Body of pancreas (tissue), 4 donors: Measurements from ENCODE around the gene CCSER1. TPM values are rescaled to one million over a fixed set of nuclear protein-coding genes. Genes with fewer than 3 reads are reported as not detected.

Experiments used
- ATAC-seq: fragments of 150-250 bp; one replicate; pipeline ENCODE4 v1.9.1; 2016
- DNase-seq, 4 donors: peaks; one replicate each; pipeline ENCODE4 v3.0.0-alpha.2; 2019
- H3K27ac ChIP-seq, 4 donors: fragments of 200-600 bp; sonication (generic); 1 replicate in 3 of 4; 2 replicates in 1 of 4; pipeline versions ENCODE4 v1.5.1 to v1.6.1; 2016 to 2019; ENCODE audit warnings: mild to moderate bottlenecking in 1 of 4, mixed read lengths in 1 of 4, moderate library complexity in 1 of 4
- H3K27me3 ChIP-seq, 2 donors: fragments of 200-600 bp; sonication (generic); one replicate each; pipeline ENCODE4 v1.6.0; 2016; ENCODE audit warnings: mild to moderate bottlenecking in 1 of 2
- H3K36me3 ChIP-seq, 2 donors: fragments of 200-600 bp; sonication (generic); replicated peaks in 1 of 2; 2 replicates each; pipeline ENCODE4 v1.5.1; 2016; ENCODE audit warnings: low read depth in 2 of 2; ENCODE audit not compliant: insufficient read depth in 1 of 2
- H3K4me1 ChIP-seq: fragments of 200-600 bp; sonication (generic); one replicate; pipeline ENCODE4 v1.6.0; 2016
- H3K4me3 ChIP-seq, 2 donors: fragments of 200-600 bp; sonication (generic); 1 replicate in 1 of 2; 2 replicates in 1 of 2; pipeline ENCODE4 v1.5.1; 2016 to 2019
- H3K9me3 ChIP-seq, 3 donors: fragments of 200-600 bp; sonication (generic); 1 replicate in 2 of 3; 2 replicates in 1 of 3; pipeline ENCODE4 v1.5.1; 2016
- CTCF ChIP-seq, 7 experiments: fragments of 450-650 bp in 4 of 7; fragments of 200-600 bp in 3 of 7; sonication (generic) in 3 of 7; IDR thresholded peaks; one replicate each; pipeline ENCODE4 v1.5.1; 2016 to 2019; ENCODE audit warnings: antibody characterized with exemption in 7 of 7
- POLR2A ChIP-seq, 3 donors: fragments of 450-650 bp; IDR thresholded peaks; one replicate each; pipeline ENCODE4 v1.6.1; 2016; ENCODE audit warnings: antibody characterized with exemption in 3 of 3, mild to moderate bottlenecking in 2 of 3
- WGBS, 2 donors: methylation state at CpG; one replicate each; pipeline ENCODE4 v1.1.5; 2017; 5-methylcytosine and 5-hydroxymethylcytosine counted together
- intact Hi-C: fragments of 100-400 bp; cut with DNase I; formaldehyde crosslinking; loops from one replicate; pipeline ENCODE4 v1.15.1; 2023
- total RNA-seq, 2 donors: library from RNA; depleted of rRNA; stranded (reverse); fragments of >200 nt; gene quantifications; one replicate each; pipeline ENCODE4 v1.1.0, GENCODE V29; 2016

The CCSER1 gene
- total RNA-seq, 2 donors from 2014 or later = 13.2 to 14.5 TPM

- ATAC-seq (no peak), DNase-seq (no peak)
- Histone ChIP-seq H3K4me3 (no peak overlapping the region), H3K27me3 (no peaks in the 10 kb centered on the region), H3K9me3 (no peaks in the 10 kb centered on the region), H3K36me3 (no peaks in the 10 kb centered on the region), H3K4me1 (no peaks in the 10 kb centered on the region), H3K27ac (no peak overlapping the region)
- TF ChIP-seq POLR2A (IDR thresholded peaks at IDR 0.05) = no peak
- TF ChIP-seq CTCF (IDR thresholded peaks at IDR 0.05) = no peak
- WGBS, 2 donors = 91 to 96% methylated on average over 1 of the region's 1 CpG
- intact Hi-C loops = no loop called here
Measured at GRCh38 chr4:90994851-90995574, 867.8 kb downstream of the CCSER1 start.

- Histone ChIP-seq H3K36me3 (no peaks in the 10 kb centered on the region), H3K4me1 (no peaks in the 10 kb centered on the region), H3K27ac (no peak overlapping the region), H3K27me3 (no peaks in the 10 kb centered on the region), H3K9me3 (no peaks in the 10 kb centered on the region), H3K4me3 (no peak overlapping the region)
- DNase-seq = no peak
- WGBS, 2 donors = 81 to 83% methylated on average over 1 of the region's 1 CpG
- ATAC-seq = no peak
- intact Hi-C loops = no loop called here
- no peak for TF ChIP-seq POLR2A (IDR thresholded peaks at IDR 0.05)
Measured at GRCh38 chr4:90995996-90996395, 868.8 kb downstream of the CCSER1 start.

GRCh38 chr4:90996813-90997212 lies 869.6 kb downstream of the CCSER1 start:
- TF ChIP-seq CTCF (IDR thresholded peaks at IDR 0.05) (no peak), POLR2A (IDR thresholded peaks at IDR 0.05) (no peak)
- H3K27ac ChIP-seq = no peak overlapping the region
- DNase-seq (no peak), ATAC-seq (no peak)
- H3K4me3 ChIP-seq = no peak overlapping the region
- H3K9me3 ChIP-seq = no peaks in the 10 kb centered on the region
- no peaks in the 10 kb centered on the region for H3K4me1 ChIP-seq
- intact Hi-C loops = no loop called here
- no peaks in the 10 kb centered on the region for H3K36me3 ChIP-seq
- H3K27me3 ChIP-seq = no peaks in the 10 kb centered on the region
- 25 to 83% methylated on average over 1 of the region's 1 CpG for WGBS, 2 donors

- H3K36me3 ChIP-seq = no peaks in the 10 kb centered on the region
- intact Hi-C loops = no loop called here
- ATAC-seq (no peak), DNase-seq (no peak)
- no peak overlapping the region for H3K27ac ChIP-seq
- no peaks in the 10 kb centered on the region for H3K4me1 ChIP-seq
- TF ChIP-seq POLR2A (IDR thresholded peaks at IDR 0.05) (no peak), CTCF (IDR thresholded peaks at IDR 0.05) (no peak)
- no peaks in the 10 kb centered on the region for H3K27me3 ChIP-seq
- H3K4me3 ChIP-seq = no peak overlapping the region
- 69 to 74% methylated on average over 3 of the region's 3 CpGs for WGBS, 2 donors
- H3K9me3 ChIP-seq = no peaks in the 10 kb centered on the region
Measured at GRCh38 chr4:91015861-91016260, 888.7 kb downstream of the CCSER1 start.

GRCh38 chr4:91019513-91019912 lies 892.3 kb downstream of the CCSER1 start:
- 61 to 71% methylated on average over 1 of the region's 1 CpG for WGBS, 2 donors
- intact Hi-C loops = no loop called here
- H3K36me3 ChIP-seq = no peaks in the 10 kb centered on the region
- no peaks in the 10 kb centered on the region for H3K27me3 ChIP-seq
- no peaks in the 10 kb centered on the region for H3K9me3 ChIP-seq
- TF ChIP-seq CTCF (IDR thresholded peaks at IDR 0.05) = no peak
- no peak for TF ChIP-seq POLR2A (IDR thresholded peaks at IDR 0.05)
- DNase-seq (no peak), ATAC-seq (no peak)
- no peak overlapping the region for H3K27ac ChIP-seq
- no peaks in the 10 kb centered on the region for H3K4me1 ChIP-seq
- no peak overlapping the region for H3K4me3 ChIP-seq
